Loucy (cell line): ENCODE data around the gene ZDHHC22.
A peak's percentile ranks its signal among the peaks of the same experiment; 100 is the strongest.

Experiments used
- H2AFZ ChIP-seq: fragments of 200-600 bp; sonication (generic); 2 replicates; pipeline ENCODE4 v1.6.0; 2016; ENCODE audit warnings: antibody characterized with exemption, mild to moderate bottlenecking, low read length, moderate library complexity
- H3F3A ChIP-seq: fragments of 200-600 bp; 2 replicates; pipeline ENCODE4 v1.6.0; 2016; ENCODE audit warnings: antibody characterized with exemption, low read depth, mild to moderate bottlenecking
- H3K27me3 ChIP-seq: fragments of 200-600 bp; sonication (generic); 2 replicates; pipeline ENCODE4 v1.6.1; 2014; ENCODE audit warnings: low read length, mild to moderate bottlenecking; ENCODE audit not compliant: insufficient read depth, poor library complexity, severe bottlenecking
- H3K36me3 ChIP-seq: fragments of 200-600 bp; sonication (generic); 2 replicates; pipeline ENCODE4 v1.6.1; 2016; ENCODE audit warnings: low read length; ENCODE audit not compliant: insufficient read depth
- H3K4me1 ChIP-seq: fragments of 200-600 bp; sonication (generic); 2 replicates; pipeline ENCODE4 v1.5.1; 2014; ENCODE audit warnings: low read length, mild to moderate bottlenecking; ENCODE audit not compliant: insufficient read depth, poor library complexity, severe bottlenecking
- H3K4me2 ChIP-seq: fragments of 200-600 bp; sonication (generic); 2 replicates; pipeline ENCODE4 v1.6.0; 2014; ENCODE audit warnings: antibody characterized with exemption, low read length, low read depth, mild to moderate bottlenecking; ENCODE audit not compliant: poor library complexity, severe bottlenecking
- H3K4me3 ChIP-seq: fragments of 200-600 bp; sonication (generic); 2 replicates; pipeline ENCODE4 v1.5.1; 2014; ENCODE audit warnings: low read length, mild to moderate bottlenecking, mixed read lengths; ENCODE audit not compliant: poor library complexity, severe bottlenecking
- H3K79me2 ChIP-seq: fragments of 200-600 bp; sonication (generic); 2 replicates; pipeline ENCODE4 v1.6.1; 2014; ENCODE audit warnings: low read length; ENCODE audit not compliant: insufficient read depth
- H3K9ac ChIP-seq: fragments of 200-600 bp; sonication (generic); 2 replicates; pipeline ENCODE4 v1.6.0; 2014; ENCODE audit warnings: mild to moderate bottlenecking, low read depth, low read length, moderate library complexity; ENCODE audit not compliant: poor library complexity, severe bottlenecking
- H3K9me2 ChIP-seq: fragments of 200-600 bp; sonication (generic); replicated peaks from 2 replicates; pipeline ENCODE4 v1.6.1; 2016; ENCODE audit warnings: low read depth, low read length, mixed read lengths
- H3K9me3 ChIP-seq: fragments of 200-600 bp; sonication (generic); 2 replicates; pipeline ENCODE4 v1.6.1; 2014; ENCODE audit warnings: mild to moderate bottlenecking, antibody characterized with exemption, low read length, low read depth; ENCODE audit not compliant: insufficient read depth
- H4K20me1 ChIP-seq: fragments of 200-600 bp; sonication (generic); 2 replicates; pipeline ENCODE4 v1.6.0; 2014; ENCODE audit warnings: antibody characterized with exemption, low read length, mild to moderate bottlenecking; ENCODE audit not compliant: insufficient read depth, poor library complexity, severe bottlenecking
- EZH2phosphoT487 ChIP-seq: fragments of 200-600 bp; IDR thresholded peaks from 2 replicates; pipeline ENCODE4 v1.6.1; 2018; ENCODE audit warnings: antibody characterized with exemption, mild to moderate bottlenecking, moderate library complexity, borderline replicate concordance
- TF ChIP-seq, protein P1 (sequence below): fragments of 200-600 bp; sonication (generic); conservative IDR thresholded peaks from 2 replicates; pipeline ENCODE4 v1.5.1; 2014; ENCODE audit warnings: mild to moderate bottlenecking, antibody characterized with exemption, low read length

The ZDHHC22 gene

DNA sequence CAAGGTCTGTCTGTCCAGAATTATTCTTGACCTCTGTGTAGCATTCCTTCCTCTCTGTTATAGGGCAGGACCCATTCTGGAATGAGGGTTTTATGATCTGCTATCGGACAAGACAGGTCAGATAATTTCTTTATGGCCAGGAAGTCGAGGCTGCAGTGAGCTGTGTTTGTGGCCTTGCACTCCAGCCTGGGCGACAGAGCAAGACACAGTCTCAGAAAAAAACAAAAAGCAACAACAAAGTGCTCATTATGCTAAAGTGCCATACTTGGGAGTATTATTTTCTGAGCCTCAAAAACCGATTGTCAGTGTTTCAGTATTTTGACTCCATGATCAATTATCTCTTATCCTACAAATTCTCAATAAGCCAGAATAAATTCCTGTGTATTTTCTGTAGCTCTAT lies 39.4 kb downstream of the ZDHHC22 start:
- H3K36me3 ChIP-seq = no peaks in the 10 kb centered on the region; the same call in 1 of the 2 replicates
- H2AFZ ChIP-seq = no peak overlapping the region
- TF ChIP-seq EZH2phosphoT487 = no peak
- TF ChIP-seq, protein P1, sequence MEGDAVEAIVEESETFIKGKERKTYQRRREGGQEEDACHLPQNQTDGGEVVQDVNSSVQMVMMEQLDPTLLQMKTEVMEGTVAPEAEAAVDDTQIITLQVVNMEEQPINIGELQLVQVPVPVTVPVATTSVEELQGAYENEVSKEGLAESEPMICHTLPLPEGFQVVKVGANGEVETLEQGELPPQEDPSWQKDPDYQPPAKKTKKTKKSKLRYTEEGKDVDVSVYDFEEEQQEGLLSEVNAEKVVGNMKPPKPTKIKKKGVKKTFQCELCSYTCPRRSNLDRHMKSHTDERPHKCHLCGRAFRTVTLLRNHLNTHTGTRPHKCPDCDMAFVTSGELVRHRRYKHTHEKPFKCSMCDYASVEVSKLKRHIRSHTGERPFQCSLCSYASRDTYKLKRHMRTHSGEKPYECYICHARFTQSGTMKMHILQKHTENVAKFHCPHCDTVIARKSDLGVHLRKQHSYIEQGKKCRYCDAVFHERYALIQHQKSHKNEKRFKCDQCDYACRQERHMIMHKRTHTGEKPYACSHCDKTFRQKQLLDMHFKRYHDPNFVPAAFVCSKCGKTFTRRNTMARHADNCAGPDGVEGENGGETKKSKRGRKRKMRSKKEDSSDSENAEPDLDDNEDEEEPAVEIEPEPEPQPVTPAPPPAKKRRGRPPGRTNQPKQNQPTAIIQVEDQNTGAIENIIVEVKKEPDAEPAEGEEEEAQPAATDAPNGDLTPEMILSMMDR = no peak
- no peaks in the 10 kb centered on the region for H3F3A ChIP-seq
- H3K27me3 ChIP-seq = no peaks in the 10 kb centered on the region
- peaks cover 18% of the 10 kb centered on the region for H3K79me2 ChIP-seq
- no peak overlapping the region for H3K4me2 ChIP-seq
- H3K4me1 ChIP-seq = peaks cover 28% of the 10 kb centered on the region
- H3K9me2 ChIP-seq = no peaks in the 10 kb centered on the region
- H4K20me1 ChIP-seq = no peaks in the 10 kb centered on the region
- no peak overlapping the region for H3K4me3 ChIP-seq
- no peak overlapping the region for H3K9ac ChIP-seq
- no peaks in the 10 kb centered on the region for H3K9me3 ChIP-seq

DNA sequence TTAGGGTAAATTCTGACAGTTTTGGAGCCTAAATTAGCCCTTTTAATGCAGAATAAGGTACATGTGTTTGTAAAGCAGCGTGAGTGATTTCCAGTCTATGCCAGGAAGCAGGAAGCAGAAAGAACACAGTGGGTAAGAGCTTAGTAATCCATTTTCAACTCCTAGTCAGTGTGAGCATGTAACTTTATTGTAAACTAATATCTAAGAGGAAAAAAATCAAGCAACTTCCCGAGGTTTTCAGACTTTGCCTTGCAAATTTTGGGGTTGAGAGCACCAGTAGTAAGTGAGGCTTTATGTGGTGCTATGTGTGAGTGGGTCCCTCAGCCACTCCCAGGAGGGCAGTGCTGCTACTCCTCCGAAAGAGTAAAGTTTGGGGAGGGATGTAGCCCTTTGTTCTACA lies 40.6 kb downstream of the ZDHHC22 start:
- Histone ChIP-seq H3K79me2 (peaks cover 24% of the 10 kb centered on the region), H2AFZ (no peak overlapping the region), H3K9me3 (no peaks in the 10 kb centered on the region), H3K4me3 (peak overlapping the region; percentile 45), H3F3A (no peaks in the 10 kb centered on the region), H3K27me3 (no peaks in the 10 kb centered on the region), H3K9ac (peak overlapping the region; percentile 25), H4K20me1 (no peaks in the 10 kb centered on the region), H3K9me2 (no peaks in the 10 kb centered on the region), H3K4me2 (peak overlapping the region; percentile 68), H3K4me1 (peaks cover 33% of the 10 kb centered on the region), H3K36me3 (no peaks in the 10 kb centered on the region)
- no peak for TF ChIP-seq EZH2phosphoT487
- TF ChIP-seq, protein P1 = no peak

DNA sequence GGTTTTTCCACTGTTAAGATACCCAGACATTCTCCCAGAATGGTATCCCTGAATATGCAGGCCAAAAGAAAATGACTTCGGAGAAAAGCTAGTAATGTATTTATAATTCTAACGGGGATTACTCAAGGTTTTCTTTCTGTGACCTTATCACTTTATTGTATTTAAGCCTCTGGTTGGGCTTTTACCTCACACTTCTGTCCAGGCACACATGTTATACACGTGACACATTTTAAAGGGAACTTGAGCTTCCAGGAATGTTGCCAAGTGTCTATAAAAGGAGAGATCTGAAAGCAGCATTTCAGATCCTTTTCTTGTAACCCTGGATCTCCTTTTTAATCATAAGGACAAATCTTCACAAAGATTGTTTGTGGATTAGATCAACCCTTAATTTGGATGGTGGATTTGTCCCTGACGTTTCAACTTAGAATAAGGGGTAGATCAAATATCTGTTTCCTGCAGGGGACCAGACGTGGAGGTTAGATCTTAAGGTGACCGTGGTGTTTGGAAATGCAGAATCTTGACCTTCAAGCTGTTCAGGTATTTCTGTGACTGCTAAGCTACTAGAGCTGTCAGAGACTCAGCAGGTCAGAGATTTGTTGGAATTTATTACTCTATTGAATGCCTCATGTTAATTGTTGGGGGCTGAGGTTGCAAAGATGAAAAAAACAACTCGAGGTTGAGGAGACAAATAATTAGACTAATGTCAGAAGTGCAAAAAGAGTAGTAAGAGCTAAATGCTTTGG lies 42.0 kb downstream of the ZDHHC22 start:
- Histone ChIP-seq H3K27me3 (no peaks in the 10 kb centered on the region), H3K9me2 (no peaks in the 10 kb centered on the region), H3K79me2 (peaks cover 24% of the 10 kb centered on the region), H3F3A (no peaks in the 10 kb centered on the region), H3K4me1 (peaks cover 33% of the 10 kb centered on the region), H3K4me2 (peak overlapping the region; percentile 95), H2AFZ (no peak overlapping the region), H3K9ac (peak overlapping the region; percentile 84), H4K20me1 (no peaks in the 10 kb centered on the region), H3K4me3 (peak overlapping the region; percentile 81), H3K9me3 (no peaks in the 10 kb centered on the region), H3K36me3 (no peaks in the 10 kb centered on the region)
- no peak for TF ChIP-seq EZH2phosphoT487
- TF ChIP-seq, protein P1 = no peak
